ENCODE results near the gene EFCAB7.

The EFCAB7 gene

GRCh38 chr1:63522891-63523728, at the start of gene EFCAB7, which contains the start of gene ITGB3BP:
Gene EFCAB7 (plus strand): TSS chr1:63523525. CDS start chr1:63525573, 2,048 bp downstream.
Gene ITGB3BP (minus strand): TSS chr1:63523225. CDS start chr1:63523133, 92 bp downstream.
- DNase-seq: peak; percentile 98

- DNase-seq: peak; percentile 46
Observed at GRCh38 chr1:63475761-63476160, 47.6 kb upstream of the EFCAB7 start.

GRCh38 chr1:63480057-63480456, 43.3 kb upstream of the EFCAB7 start:
- no peak for DNase-seq

- DNase-seq: no peak
Observed at GRCh38 chr1:63486629-63487028, 36.7 kb upstream of the EFCAB7 start.

- peak; percentile 60 for DNase-seq
Observed at GRCh38 chr1:63487336-63488065, 35.8 kb upstream of the EFCAB7 start.

GRCh38 chr1:63497577-63497976, 25.7 kb upstream of the EFCAB7 start:
- DNase-seq: no peak

GRCh38 chr1:63498106-63498505, 25.2 kb upstream of the EFCAB7 start:
- no peak for DNase-seq

- DNase-seq: no peak
Observed at GRCh38 chr1:63501256-63501655, 22.1 kb upstream of the EFCAB7 start.

GRCh38 chr1:63506782-63507181, 16.5 kb upstream of the EFCAB7 start:
- no peak for DNase-seq

- no peak for DNase-seq
Observed at GRCh38 chr1:63509718-63510117, 13.6 kb upstream of the EFCAB7 start.

- no peak for DNase-seq
Observed at GRCh38 chr1:63512584-63512983, 10.7 kb upstream of the EFCAB7 start.

- no peak for DNase-seq
Observed at GRCh38 chr1:63516629-63517028, 6.7 kb upstream of the EFCAB7 start.

GRCh38 chr1:63523738-63524137, 413 bp downstream of the EFCAB7 start:
- peak; percentile 27 for DNase-seq

GRCh38 chr1:63524201-63524600, 876 bp downstream of the EFCAB7 start:
- no peak for DNase-seq

- no peak for DNase-seq
Observed at GRCh38 chr1:63532727-63533126, 9.4 kb downstream of the EFCAB7 start.

GRCh38 chr1:63533931-63534330, 10.6 kb downstream of the EFCAB7 start:
- DNase-seq: no peak

GRCh38 chr1:63534406-63534805, 11.1 kb downstream of the EFCAB7 start:
- DNase-seq: no peak

- no peak for DNase-seq
Observed at GRCh38 chr1:63537006-63537405, 13.7 kb downstream of the EFCAB7 start.

GRCh38 chr1:63537940-63538339, 14.6 kb downstream of the EFCAB7 start:
- DNase-seq: peak; percentile 5

GRCh38 chr1:63545780-63546179, 22.5 kb downstream of the EFCAB7 start:
- peak; percentile 34 for DNase-seq

GRCh38 chr1:63547621-63548294, 24.4 kb downstream of the EFCAB7 start:
- DNase-seq: no peak

GRCh38 chr1:63548303-63548702, 25.0 kb downstream of the EFCAB7 start:
- DNase-seq: no peak

GRCh38 chr1:63548877-63549276, 25.6 kb downstream of the EFCAB7 start:
- DNase-seq: no peak
